ENCODE data around the gene UBC.
"Not testable (repeated sequence)": the region's sequence is repeated elsewhere in the genome, so short reads cannot be mapped to it uniquely, and the experiment has no call there.

The UBC gene

DNA sequence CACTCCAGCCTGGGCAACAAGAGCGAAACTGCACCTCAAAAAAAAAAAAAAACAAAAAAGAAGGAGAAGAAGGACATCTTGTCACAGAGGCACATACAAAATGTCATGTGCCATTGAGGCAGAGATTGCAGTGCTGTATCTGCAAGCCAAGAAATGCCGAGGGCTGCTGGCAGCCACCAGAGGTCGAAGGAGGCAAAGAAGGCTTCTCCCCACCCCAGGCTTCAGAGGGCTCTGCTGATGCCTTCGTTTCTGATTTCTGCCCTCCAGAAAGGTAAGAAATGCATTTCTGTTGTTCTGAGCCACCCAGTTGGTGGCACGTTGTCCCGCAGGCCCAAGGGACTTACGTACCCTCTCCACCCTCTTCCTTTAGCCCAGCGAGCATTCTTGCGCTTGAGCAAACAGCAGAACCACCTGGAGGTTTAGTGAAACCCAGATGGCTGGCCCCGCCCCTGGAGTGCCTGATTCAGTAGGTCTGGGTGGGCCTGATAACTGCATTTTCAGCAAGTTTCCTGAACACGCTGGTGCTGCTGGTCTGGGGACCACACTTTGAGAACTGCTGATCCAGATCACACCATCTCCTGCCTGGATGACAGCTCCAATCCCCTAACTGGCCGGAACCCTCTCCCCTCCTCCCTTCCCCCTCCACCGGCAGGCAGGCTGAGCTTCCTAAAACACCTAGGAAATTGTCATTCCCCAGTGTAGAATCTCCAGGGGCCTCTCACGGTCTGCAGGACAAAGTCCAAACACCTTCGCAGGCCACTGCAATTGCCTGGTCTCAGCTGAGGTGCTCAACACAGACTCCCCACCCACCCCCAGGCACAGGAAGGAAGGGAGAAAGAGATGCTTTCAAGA, 29.6 kb downstream of the UBC start:
- no peak for DNase-seq

DNA sequence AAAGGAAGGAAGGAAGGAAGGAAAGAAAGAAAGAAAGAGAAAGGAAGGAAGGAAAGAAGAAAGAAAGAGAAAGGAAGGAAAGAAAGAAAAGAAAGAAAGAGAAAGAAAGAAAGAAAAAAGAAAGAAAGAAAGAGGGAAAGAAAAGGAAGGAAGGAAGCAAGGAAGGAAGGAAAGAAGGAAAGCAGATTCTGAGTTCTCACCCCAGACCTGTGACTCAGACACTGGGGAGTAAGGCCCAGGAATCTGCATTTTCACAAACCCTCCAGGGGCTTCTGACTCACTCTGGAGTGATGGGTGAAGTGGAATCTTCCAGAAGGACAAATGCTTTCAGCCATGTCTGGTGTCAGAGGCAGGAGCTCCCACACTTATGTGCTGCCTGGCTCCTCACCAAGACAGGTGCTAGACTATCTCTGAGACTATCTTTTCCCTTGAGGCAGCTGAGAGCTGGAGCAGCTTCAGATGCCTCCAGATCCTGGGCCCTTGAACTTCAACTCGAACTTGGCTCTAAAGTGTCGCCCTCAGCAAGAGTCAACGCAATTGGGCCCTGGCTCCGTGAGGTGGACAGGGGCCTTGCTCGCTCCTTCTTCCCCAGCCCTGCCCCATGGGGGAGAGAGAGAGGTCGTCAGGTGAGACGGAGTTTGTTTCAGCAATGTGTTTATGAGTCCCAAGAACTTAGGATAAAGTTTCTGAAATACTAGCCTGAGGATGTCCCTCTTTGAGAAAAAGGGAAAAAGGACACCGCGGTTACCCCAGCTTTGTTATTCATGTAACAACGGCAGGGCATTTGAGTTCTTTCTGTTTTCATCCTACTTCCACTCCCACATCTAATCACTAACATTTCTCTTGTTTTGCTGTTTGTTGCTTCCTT, 31.0 kb downstream of the UBC start:
- DNase-seq: no peak

DNA sequence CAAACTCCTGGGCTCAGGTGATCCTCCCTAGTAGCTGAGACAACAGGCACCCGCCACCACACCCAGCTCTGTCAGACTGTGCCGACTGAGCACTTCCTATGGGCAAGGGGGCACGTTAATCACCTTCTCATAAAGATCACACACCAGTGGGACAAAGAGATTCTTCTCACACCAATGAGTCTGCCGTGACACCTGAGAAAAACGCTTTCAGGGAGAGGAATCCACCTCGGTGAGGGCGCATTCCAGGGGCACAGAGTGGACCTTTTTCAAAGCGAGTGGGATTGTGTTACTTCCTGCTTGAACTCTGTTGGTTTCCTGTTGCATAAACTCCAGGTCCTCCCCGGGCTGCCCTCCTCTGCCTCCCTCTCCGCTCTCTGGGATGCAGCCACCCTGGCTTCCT, 33.3 kb downstream of the UBC start:
- no peak for DNase-seq

DNA sequence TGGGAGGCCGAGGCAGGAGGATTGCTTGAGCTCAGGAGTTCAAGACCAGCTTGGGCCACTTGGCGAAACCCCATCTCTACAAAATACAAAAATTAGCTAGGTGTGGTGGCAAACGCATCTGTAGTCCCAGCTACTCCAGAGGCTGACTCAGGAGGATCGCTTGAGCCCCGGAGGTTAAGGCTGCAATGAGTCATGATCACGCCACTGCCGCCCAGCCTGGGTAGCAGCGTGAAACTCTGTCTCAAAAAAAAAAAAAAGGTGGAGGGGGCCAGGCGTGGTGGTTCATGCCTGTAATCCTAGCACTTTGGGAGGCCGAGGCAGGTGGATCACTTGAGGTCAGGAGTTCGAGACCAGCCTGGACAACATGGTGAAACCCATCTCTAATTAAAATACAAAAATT, 34.1 kb downstream of the UBC start:
- DNase-seq: not testable (repeated sequence)

DNA sequence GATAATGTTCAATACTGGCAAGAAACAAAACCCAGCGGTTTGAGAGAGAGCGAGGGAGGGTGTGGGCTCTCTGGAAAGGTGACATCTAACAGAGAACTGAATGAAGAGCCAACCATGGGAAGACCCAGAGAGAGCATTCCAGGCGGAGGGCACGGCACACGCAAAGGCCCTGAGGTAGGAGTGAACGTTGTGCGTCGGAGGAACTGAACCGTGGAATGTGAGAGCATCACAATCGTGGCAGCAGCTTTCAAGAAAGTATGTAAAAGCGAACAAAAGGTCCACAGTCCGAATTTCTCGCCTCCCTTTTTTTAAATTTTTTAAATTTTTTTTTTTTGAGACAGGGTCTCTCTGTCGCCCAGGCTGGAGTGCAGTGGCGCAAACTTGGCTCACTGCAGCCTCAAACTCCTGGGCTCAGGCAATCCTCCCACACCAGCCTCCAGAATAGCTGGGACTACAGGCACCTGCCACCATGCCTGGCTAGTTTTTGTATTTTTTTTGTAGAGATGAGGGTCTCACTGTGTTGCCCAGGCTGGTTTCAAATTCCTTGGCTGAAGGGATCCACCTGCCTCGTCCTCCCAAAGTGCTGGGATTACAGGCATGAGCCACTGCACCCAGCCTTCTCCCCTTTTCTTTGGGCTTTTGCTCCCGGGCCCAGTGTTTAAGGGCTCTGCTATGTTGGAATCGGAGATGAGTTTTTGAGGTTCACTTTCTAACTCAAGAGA, 35.5 kb downstream of the UBC start:
- no peak for DNase-seq

DNA sequence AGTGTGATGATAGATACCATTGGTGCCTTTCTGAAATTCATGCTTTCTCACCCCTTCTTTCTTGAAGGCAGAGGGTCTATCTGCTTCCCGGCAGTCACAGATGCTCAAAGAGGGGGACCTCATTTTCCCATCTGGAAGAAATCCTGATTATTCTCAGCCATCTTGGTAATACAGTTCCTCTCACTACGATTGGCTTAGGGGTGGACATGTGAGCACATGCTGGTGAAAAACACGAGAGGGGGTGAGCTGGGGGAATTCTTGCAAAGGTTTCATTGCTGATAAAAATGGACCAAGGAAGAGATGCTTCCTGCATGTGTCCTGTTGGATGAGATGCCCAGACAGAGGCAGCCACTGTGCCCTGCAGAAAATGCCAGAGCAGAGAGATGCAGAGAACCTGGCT, 37.0 kb downstream of the UBC start:
- no peak for DNase-seq

DNA sequence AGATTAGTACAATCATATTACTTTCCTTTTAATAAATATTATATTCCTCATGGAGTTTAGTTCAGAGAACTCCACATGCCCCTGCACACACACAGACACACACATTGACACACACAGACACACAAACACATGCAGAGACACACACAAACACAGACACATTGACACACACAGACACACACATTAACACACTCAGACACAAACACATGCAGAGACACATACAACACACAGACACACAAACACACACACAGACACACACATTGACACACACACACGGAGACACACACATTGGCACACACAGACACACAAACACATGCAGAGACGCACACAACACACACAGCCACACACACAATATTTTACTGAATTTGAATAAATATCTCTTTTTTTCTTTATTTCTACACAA, 38.3 kb downstream of the UBC start:
- no peak for DNase-seq

DNA sequence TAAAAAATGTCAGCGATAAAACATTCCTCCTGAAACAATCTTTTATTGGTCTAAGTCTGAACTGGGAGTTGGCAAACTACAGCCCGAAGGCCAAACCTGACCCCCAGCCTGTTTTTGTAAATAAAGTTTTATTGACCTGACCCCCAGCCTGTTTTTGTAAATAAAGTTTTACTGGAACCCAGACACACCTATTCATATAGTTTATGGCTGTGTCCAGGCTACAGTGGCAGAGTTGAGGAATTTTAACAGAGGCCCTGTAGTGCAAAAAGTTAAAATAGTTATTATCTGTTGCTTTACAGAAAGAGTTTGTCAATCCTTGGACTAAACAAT, 38.7 kb downstream of the UBC start:
- no peak for DNase-seq

DNA sequence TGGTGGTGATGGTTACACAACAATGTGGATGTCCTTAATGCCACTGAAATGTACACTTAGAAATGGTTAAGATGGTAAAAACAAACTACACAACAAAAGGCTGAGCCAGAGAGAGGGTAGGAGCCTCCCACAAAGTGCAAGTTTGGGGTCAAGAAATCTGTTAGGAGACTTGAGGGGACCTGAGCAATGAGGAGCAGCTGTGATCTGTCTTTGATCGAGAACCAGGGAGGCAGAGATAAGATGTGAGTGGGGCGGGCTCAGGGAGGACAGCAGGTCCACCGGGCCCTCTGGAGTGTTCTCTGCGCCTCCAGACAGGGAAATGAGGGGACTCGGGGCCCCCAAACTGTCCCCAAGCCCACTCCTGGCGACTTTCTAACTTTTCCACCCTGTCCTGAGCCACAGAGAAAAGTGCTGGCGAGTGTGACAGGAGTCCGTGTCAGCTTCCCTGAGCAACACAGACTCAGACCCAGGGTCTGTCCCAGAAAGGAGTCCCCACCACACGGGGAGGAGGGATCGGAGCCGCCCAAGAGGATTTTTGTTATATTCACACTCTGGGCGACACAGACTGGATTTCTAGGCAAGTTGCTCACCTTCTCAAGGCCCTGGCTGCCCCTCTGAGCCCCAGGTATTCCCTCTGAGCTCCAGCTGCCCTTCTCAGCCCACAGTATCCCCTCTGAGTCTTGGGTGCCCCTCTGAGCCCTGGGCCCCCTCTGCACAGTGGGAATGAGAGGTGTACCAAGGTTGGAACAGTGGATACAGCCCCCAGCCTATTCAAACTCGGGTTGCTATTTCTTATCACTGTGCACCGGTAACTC, 39.3 kb downstream of the UBC start:
- DNase-seq: no peak

DNA sequence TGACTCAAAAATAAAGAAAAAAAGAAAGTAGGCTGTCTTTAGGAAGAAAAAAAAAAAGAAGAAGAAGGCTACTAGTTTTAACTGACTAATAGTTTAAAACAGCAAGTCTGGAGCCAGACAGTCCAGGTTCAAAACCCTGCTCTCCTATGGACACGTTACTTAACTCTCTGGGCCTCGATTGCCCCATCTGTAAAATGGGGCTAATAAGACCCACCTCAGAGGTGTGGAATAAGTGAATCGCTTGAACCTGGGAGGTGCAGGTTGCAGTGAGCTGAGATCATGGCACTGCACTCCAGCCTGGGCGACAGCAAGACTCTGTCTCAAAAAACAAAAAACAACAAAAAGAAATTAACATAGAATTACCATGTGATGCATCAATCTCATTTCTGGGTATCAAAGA, 40.3 kb downstream of the UBC start:
- DNase-seq: no peak

DNA sequence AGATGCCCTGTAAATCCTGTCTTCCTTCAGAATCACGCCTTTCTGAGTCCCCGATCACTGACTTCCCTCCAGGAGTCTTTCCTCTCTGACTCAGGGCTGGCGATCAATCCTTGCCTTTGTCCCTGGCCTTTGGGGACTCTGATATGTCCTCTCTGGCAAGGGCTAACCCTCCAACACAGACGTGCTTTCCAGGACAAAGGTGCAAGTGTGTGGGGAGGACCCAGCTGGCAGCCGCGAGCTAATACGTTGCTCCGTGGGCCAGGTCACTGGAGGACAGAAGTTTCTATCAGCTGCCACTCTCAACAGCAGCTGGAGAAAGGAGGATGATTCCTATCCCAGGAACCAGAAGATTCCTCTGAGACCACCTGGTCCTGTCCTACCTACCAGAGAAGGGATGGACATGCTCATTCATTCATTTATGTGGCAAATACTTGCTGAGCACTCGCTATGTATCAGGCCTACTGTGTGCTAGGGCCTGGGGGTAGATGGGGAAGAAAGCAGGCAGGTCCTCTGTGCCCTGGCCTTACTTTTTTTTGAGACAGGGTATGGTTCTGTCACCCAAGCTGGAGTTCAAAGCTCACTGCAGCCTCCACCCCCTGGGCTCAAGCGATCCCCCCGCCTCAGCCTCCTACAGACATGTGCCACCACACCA, 42.3 kb downstream of the UBC start:
- no peak for DNase-seq

DNA sequence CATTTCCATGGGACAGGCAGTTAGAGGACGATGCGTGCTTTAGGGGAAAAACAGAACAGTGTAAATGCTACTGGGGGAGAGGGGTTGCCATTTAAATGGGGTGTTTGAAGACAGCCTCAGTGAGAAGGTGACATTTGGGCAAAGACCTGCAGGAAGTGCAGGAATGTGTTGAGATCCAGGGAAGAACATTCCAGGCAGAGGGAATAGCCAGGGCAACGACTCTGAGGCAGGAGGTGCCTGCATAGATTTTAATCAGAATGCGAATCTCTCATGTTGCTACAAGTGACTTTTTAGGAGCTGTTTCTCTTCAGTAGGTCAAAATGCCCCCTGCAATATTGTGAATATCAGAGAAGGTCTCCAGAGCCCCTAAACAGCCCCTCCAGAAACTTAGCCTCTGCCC, 43.2 kb downstream of the UBC start:
- no peak for DNase-seq

DNA sequence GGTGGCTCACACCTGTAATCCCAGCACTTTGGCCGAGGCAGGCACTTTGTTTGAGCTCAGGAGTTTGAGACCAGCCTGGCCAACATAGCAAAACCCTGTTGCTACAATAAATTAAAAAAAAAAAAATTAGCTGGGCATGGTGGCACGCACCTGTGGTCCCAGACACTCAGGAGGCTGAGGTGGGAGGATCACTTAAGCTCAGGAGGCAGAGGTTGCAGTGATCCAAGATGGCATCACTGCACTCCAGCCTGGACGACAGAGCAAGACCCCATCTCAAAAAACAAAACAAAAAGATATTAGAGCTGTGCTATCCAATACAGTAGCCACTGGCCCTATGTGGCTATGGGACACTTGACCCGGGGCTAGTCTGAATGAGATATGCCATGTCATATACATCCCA, 43.9 kb downstream of the UBC start:
- DNase-seq: no peak

DNA sequence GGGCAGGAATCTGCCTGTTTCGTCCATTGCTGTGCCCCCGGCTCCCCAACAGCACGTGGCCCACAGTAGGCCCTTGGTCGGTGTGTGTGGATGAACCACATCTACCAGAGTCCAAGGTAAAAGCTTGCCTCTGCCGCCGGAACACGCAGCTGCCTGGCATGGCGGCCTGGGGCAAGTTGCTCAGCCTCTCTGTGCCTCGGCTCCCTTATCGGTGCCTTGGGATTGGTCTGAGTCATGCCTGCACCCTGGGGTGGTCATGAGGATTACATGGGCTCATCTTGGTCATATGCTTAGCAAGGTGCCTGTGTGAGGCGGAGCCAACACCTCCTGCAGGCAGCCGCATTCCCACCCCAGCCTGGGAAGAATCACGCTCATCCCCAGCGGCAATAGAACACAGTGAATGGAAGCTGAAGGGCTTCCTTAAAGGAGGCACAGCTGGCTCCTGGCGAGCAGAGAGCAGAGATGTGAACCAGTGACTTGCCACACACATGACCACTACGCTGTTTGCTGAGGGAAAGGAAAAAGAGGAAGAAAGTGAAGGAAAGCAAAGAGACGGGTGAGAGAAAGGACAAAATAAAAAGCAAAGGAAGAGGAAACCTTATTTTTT, 45.3 kb downstream of the UBC start:
- DNase-seq: no peak

DNA sequence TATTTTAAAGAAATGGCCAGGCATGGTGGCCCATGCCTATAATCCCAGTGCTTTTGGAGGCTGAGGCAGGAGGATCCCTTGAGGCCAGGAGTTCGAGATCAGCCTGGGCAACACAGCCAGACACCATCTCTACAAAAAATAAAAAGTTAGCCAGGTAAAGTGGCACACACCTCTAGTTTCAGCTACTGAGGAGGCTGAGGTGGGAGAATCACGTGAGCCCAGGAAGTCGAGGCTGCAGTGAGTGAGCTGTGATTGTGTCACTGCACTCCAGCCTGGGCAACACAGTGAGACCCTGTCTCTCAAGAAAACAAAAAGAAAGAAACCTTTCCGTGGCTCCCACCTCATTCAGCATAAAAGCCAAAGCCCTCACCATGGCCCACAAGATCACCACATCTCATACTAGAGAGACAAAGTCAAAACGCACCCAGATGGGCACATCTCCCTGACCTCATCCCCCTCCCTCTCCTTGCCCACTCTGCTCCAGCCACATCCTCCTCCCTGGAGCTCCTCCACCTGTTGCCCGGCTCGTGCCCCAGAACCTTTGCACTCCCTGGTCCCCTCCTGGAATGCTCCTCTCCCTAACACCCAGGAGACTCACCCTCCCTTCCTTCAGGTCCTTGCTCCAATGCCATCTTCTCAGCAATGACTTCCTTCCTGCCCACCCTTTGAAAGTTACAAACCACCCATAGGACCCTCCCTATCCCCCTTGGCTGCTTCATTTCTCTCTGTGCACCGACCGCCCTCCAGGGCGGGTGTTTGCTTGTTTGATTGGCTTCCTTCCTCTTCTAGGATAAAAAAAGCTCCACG, 46.0 kb downstream of the UBC start:
- no peak for DNase-seq

DNA sequence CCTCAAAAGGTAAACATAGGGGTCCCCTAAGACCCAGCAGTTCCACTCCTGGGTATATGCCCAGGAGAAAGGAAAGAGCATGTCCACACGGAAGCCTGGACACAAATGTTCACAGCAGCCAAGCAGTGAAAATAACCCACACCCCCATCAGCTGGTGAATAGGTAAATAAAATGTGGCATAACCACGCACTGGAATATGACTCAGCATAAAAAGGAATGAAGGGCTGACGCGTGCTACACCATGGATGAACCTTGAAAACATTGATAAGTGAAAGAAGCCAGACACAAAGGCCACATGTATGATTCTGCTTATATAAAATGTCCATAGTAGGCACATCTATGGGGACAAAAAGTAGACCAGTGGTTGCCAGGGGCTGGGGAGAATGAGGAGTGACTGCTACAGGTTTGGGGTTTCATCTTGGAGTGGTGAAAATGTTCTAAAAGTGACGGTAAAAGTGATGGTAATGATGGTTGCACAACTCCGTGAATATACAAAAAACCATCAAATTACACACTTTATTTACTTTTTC, 47.0 kb downstream of the UBC start:
- DNase-seq: no peak

DNA sequence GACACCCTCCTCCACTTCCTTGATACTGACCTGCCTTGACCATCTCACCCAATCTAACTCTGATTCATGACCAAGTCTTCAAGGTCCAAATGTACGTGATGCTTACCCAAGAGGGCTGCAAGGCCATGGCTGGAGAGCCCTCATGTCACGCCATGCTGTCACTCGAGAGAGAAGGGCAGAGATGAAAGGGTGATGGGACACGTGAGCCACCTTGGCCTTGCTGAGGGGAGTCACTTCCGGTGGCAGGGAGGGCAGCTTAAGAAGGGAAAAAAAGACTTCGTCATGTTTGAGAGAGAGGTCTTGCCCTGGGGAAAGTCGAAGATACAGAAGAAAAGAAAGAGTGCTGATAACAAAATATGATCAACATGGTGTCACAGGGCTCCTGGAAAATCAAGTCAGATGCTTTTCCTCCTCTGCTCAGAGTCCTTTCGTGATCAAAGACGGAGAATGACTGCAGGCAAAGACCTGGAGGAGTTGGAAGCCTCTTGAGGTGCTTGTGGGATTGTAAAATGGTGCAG, 47.5 kb downstream of the UBC start:
- no peak for DNase-seq

DNA sequence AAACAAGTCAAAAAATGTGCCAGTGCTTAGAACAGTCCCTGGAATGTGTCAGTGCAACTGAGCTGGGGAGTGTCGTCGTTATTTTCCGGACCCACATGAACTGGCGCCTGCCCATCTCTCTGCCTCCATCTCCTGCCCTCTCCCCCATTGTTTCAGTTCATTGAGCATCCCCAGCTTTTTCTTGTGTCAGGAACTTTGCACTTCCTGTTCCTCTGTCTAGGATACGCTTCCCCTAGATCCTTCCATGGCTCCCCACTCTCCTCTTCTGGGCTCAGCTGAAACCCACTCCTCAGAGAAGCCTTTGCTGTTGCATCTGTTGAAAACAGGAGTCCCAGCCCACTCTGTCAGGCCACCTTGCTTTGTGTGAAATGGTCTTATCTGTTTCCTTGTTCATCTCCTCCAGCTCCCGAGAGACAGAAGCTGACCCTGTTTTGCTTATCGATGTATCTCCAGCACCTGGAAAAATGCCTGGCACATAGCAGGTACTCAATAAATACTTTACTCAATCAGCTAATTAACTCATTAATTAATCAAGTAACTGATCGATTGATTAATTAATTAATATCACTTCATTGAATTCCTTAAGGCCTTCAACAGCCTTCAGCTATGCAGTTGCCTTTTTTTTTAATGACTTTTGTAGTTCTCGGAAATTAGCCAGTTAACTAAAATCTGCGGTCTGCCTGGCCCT, 48.1 kb downstream of the UBC start:
- DNase-seq: no peak

DNA sequence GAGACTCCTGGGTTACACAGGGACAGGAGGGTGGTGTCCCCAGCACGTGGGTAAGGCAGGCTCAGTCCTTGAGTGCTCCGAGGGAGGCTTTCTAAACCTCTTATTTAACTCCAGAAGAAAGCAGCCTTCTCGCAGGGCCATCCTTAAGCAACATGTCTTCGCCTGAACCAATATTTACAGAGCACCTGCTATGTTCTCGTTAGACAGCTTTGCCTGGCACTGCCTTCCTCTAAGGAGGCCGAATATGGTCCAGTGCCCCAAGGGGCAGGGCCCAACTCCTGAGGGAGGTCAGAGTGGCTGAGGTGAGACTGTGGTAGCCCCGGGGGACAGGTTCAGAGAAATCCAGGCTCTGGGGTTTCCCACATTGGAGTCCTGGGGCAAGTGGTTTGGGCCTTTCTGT, 48.7 kb downstream of the UBC start:
- DNase-seq: no peak

DNA sequence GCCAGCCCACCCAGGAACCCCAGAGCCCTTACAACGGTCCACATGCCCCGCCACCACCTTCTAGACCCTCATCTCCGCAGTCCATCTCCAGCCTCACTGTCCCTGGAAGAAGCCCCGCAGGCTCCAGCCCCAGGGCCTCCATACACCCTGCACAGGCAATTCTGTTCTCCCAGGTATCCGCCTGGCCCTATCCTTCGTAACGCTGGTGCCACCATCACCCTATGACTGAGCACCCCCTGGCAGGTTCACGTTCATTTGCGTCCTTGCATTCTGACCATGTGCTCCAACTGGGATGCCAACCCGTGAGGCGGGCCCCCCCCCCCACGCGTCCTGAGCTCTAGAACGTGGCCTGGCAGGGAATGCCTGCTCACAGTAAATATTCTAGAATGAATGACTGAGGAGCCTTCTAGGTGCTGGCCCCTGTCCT, 50.1 kb downstream of the UBC start:
- no peak for DNase-seq

All from T-helper 2 cell (primary cell).